ENCODE data around the gene BLMH. TPM values are rescaled to one million over a fixed set of nuclear protein-coding genes. Genes with fewer than 3 reads are reported as not detected.

BLMH gene, protein sequence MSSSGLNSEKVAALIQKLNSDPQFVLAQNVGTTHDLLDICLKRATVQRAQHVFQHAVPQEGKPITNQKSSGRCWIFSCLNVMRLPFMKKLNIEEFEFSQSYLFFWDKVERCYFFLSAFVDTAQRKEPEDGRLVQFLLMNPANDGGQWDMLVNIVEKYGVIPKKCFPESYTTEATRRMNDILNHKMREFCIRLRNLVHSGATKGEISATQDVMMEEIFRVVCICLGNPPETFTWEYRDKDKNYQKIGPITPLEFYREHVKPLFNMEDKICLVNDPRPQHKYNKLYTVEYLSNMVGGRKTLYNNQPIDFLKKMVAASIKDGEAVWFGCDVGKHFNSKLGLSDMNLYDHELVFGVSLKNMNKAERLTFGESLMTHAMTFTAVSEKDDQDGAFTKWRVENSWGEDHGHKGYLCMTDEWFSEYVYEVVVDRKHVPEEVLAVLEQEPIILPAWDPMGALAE
- total RNA-seq = 100 to 1,000 TPM; 140 to 188 (median 176) TPM

DNA sequence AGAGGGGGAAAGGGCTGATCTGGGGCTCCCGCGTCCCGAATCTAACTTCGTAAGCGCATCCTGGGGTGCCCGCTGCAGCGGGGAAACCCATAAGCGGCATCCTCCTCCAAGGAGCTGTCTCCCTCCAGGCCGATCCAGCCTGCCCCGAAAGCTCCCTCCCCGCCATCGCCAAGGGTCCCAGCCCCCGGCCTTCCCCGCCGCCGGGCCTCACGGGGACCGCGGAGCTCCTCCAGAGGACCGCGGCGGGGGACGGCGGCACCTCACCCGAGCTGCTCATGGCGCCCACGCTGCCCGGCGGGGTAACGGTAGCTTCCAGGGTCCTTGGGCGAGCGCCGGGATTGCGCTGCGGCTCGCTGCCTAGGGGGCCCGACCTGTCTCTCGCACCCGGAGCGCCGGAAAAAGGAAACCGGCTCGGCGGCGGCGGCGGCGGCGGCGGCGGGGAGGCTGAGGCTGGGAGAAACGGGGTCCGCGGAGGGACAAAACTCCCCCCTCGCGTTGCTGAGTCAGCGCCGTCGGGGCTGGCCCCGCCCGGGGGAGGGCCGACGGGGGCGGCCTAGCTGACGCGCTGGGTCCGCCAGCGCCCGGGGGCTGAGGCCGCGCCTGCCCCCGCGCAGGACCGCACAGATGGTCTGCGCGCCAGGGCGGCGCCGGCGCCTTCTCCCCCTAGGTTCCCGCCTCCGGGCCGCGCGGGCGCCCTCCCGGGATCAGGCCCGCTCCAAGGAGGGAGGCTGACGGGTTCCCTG lies at the start of gene BLMH:
Gene BLMH, minus strand, starts transcription at position 402 of the 743 bp plus-strand sequence. Its CDS starts 125 bp downstream, at position 277.
- peaks cover 8% of the 10 kb centered on the region for H3K36me3 ChIP-seq
- H3K4me1 ChIP-seq = peaks cover 22% of the 10 kb centered on the region
- H3K27ac ChIP-seq = peak within 1 kb of the TSS; percentile 61
- H3K27me3 ChIP-seq = no peaks in the 10 kb centered on the region
- TF ChIP-seq EP300 (IDR thresholded peaks at IDR 0.05) (no peak), CTCF (IDR thresholded peaks at IDR 0.05) (no peak), POLR2A (IDR thresholded peaks at IDR 0.05) (no peak), POLR2AphosphoS5 (IDR thresholded peaks at IDR 0.05) (no peak)
- H3K4me3 ChIP-seq = peak within 1 kb of the TSS; percentile 91
- peak in 1 of 2 donors; percentile 86 for DNase-seq (ENCODE audit: low spot score in 2 of 2)
- WGBS = under 1% methylated on average over 33 of the region's 89 CpGs
- no peaks in the 10 kb centered on the region for H3K9me3 ChIP-seq

GRCh38 chr17:30340801-30341356 lies 49.1 kb upstream of the BLMH start:
- H3K36me3 ChIP-seq = no peaks in the 10 kb centered on the region
- H3K4me1 ChIP-seq = peaks cover 23% of the 10 kb centered on the region
- peak overlapping the region; percentile 32 for H3K27ac ChIP-seq
- H3K9me3 ChIP-seq = no peaks in the 10 kb centered on the region
- DNase-seq (ENCODE audit: low spot score in 2 of 2) = no peak
- no peak overlapping the region for H3K4me3 ChIP-seq
- no peaks in the 10 kb centered on the region for H3K27me3 ChIP-seq
- WGBS = 42% methylated on average over 6 of the region's 6 CpGs
- TF ChIP-seq CTCF (IDR thresholded peaks at IDR 0.05) (no peak), POLR2AphosphoS5 (IDR thresholded peaks at IDR 0.05) (no peak), EP300 (IDR thresholded peaks at IDR 0.05) (no peak), POLR2A (IDR thresholded peaks at IDR 0.05) (no peak)

DNA sequence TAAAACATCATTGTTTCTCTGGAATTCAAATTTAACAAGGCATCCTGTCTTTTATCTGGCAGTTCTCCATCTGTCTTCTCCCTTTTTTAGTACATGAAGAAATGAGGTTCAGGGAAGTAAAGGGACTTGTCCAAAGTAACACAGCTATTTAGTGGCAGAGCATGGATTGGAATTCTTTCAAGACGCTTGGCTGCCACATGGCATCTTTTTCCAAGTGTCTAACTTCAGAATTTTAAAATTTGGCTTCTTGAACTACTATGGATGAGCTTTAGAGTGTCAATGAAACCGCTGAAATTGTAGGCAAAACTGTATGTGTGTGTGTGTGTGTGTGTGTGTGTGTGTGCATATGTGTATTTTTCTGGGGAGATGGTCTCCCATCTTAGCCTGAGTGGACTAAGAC lies 47.3 kb upstream of the BLMH start:
- H3K4me3 ChIP-seq = no peak overlapping the region
- no peak for TF ChIP-seq CTCF (IDR thresholded peaks at IDR 0.05)
- TF ChIP-seq POLR2AphosphoS5 (IDR thresholded peaks at IDR 0.05) = no peak
- TF ChIP-seq POLR2A (IDR thresholded peaks at IDR 0.05) = no peak
- no peak for TF ChIP-seq EP300 (IDR thresholded peaks at IDR 0.05)
- H3K27ac ChIP-seq = no peak overlapping the region
- WGBS = 89% methylated on average over 2 of the region's 2 CpGs
- H3K4me1 ChIP-seq = peaks cover 10% of the 10 kb centered on the region
- no peak for DNase-seq (ENCODE audit: low spot score in 2 of 2)
- H3K27me3 ChIP-seq = no peaks in the 10 kb centered on the region
- H3K9me3 ChIP-seq = no peaks in the 10 kb centered on the region
- H3K36me3 ChIP-seq = no peaks in the 10 kb centered on the region

GRCh38 chr17:30337393-30337999 lies 45.8 kb upstream of the BLMH start:
- TF ChIP-seq POLR2A (IDR thresholded peaks at IDR 0.05) = no peak
- no peak for TF ChIP-seq POLR2AphosphoS5 (IDR thresholded peaks at IDR 0.05)
- TF ChIP-seq CTCF (IDR thresholded peaks at IDR 0.05) = no peak
- no peak for TF ChIP-seq EP300 (IDR thresholded peaks at IDR 0.05)
- no peaks in the 10 kb centered on the region for H3K36me3 ChIP-seq
- peaks cover 11% of the 10 kb centered on the region for H3K4me1 ChIP-seq
- H3K27ac ChIP-seq = no peak overlapping the region
- H3K27me3 ChIP-seq = no peaks in the 10 kb centered on the region
- no peak overlapping the region for H3K4me3 ChIP-seq
- no peak for DNase-seq (ENCODE audit: low spot score in 2 of 2)
- WGBS = 100% methylated on average over 1 of the region's 1 CpG
- H3K9me3 ChIP-seq = no peaks in the 10 kb centered on the region

All from suprapubic skin (tissue), 4 donors.